ENCODE measurements around the gene DNAJB5.
"Not testable (repeated sequence)": the region's sequence is repeated elsewhere in the genome, so short reads cannot be mapped to it uniquely, and the experiment has no call there.

DNAJB5 gene

DNA sequence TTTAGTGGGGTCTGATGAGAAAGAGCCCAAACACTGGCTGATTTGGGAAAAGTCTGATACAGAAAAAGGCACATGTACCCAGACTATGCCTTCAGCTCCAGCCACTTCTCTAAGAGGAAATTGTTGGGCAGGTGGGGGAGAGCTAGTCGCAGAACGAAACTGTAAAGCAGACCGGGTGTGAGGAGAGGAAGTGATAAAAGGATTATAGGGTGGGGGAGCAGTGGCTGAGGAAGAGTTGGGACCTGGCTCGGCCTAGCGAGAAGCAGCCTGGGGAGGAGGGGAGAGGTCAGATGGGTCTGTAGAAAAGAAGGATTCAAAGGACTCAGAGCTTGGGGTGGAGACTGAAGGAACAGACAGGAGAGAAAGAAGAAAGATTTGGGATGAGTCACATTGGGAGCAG lies 33.9 kb downstream of the DNAJB5 start:
- peak; percentile 73 for TF ChIP-seq SPI1 (IDR thresholded peaks at IDR 0.05; ENCODE audit: low read depth, low read length)
- not testable (repeated sequence) for FAIRE-seq; DNase-seq (ENCODE audit: insufficient read length, low spot score)

DNA sequence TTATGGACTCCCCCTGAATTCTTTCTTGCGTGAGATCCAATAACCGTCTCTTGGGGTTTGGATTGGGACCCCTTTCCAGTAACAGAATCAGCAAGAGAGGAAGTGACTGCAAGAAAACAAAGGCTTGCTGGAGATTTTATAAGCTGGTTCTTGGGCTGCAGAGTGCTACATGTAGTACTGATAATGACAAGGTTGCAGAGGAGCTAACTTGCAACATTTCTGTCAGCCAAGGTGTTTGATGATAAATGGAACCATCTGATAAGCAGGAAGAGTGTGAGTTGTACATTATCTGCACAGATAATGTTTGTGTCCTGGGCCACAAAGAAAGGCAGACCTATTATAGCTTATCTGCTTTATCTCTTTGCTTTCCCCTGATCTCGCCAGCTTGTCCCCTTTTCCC lies 37.1 kb downstream of the DNAJB5 start:
- no peak for DNase-seq (ENCODE audit: insufficient read length, low spot score)
- TF ChIP-seq POLR2A (IDR thresholded peaks at IDR 0.05; ENCODE audit: low read depth, low read length): no peak
- no peak for TF ChIP-seq POLR2AphosphoS5 (IDR thresholded peaks at IDR 0.05; ENCODE audit: low read depth, low read length)
- no peak for TF ChIP-seq TAF1 (IDR thresholded peaks at IDR 0.05; ENCODE audit: low read depth, low read length)
- TF ChIP-seq SPI1 (IDR thresholded peaks at IDR 0.05; ENCODE audit: low read depth, low read length): 0 out of 2 replicates have a peak, but pooled peaks have one; percentile 4
- TF ChIP-seq PAX5 (IDR thresholded peaks at IDR 0.05; ENCODE audit: insufficient read depth, low read length, severe bottlenecking): no peak
- no peak for TF ChIP-seq POU2F2 (IDR thresholded peaks at IDR 0.05; ENCODE audit: low read depth, low read length)
- no peak for FAIRE-seq

GRCh38 chr9:35027374-35027773 lies 37.8 kb downstream of the DNAJB5 start:
- DNase-seq (ENCODE audit: insufficient read length, low spot score): no peak
- TF ChIP-seq POLR2AphosphoS5 (IDR thresholded peaks at IDR 0.05; ENCODE audit: low read depth, low read length) (no peak), TAF1 (IDR thresholded peaks at IDR 0.05; ENCODE audit: low read depth, low read length) (no peak), POLR2A (IDR thresholded peaks at IDR 0.05; ENCODE audit: low read depth, low read length) (no peak), PAX5 (IDR thresholded peaks at IDR 0.05; ENCODE audit: insufficient read depth, low read length, severe bottlenecking) (no peak), POU2F2 (IDR thresholded peaks at IDR 0.05; ENCODE audit: low read depth, low read length) (no peak)
- FAIRE-seq: no peak

DNA sequence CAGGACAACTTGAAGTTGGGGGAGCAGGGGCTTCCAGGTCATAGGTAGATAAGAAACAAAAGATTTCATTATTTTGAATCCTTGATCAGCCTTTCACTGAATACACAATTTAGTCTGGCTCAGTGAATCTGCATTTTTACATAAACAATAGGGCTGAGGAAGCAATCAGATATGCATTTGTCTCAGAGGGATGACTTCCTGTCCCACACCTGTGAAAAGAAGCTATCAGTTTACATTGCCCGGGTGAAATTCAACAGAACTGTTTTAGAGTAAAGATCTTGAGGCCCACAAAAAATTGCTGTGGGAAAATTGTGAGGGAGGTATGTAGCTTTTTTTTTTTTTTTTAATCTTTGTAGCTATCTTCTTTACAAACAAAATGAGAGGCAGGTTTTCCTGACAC lies 38.3 kb downstream of the DNAJB5 start:
- no peak for TF ChIP-seq POU2F2 (IDR thresholded peaks at IDR 0.05; ENCODE audit: low read depth, low read length)
- no peak for TF ChIP-seq SPI1 (IDR thresholded peaks at IDR 0.05; ENCODE audit: low read depth, low read length)
- no peak for TF ChIP-seq POLR2AphosphoS5 (IDR thresholded peaks at IDR 0.05; ENCODE audit: low read depth, low read length)
- no peak for TF ChIP-seq TAF1 (IDR thresholded peaks at IDR 0.05; ENCODE audit: low read depth, low read length)
- TF ChIP-seq POLR2A (IDR thresholded peaks at IDR 0.05; ENCODE audit: low read depth, low read length): no peak
- no peak for TF ChIP-seq PAX5 (IDR thresholded peaks at IDR 0.05; ENCODE audit: insufficient read depth, low read length, severe bottlenecking)
- no peak for DNase-seq (ENCODE audit: insufficient read length, low spot score)
- FAIRE-seq: no peak

GRCh38 chr9:35028341-35028740 lies 38.8 kb downstream of the DNAJB5 start:
- TF ChIP-seq POLR2AphosphoS5 (IDR thresholded peaks at IDR 0.05; ENCODE audit: low read depth, low read length) (no peak), POLR2A (IDR thresholded peaks at IDR 0.05; ENCODE audit: low read depth, low read length) (no peak), SPI1 (IDR thresholded peaks at IDR 0.05; ENCODE audit: low read depth, low read length) (no peak), POU2F2 (IDR thresholded peaks at IDR 0.05; ENCODE audit: low read depth, low read length) (no peak), PAX5 (IDR thresholded peaks at IDR 0.05; ENCODE audit: insufficient read depth, low read length, severe bottlenecking) (no peak), TAF1 (IDR thresholded peaks at IDR 0.05; ENCODE audit: low read depth, low read length) (no peak)
- FAIRE-seq (no peak), DNase-seq (ENCODE audit: insufficient read length, low spot score) (no peak)

- no peak for FAIRE-seq
- no peak for TF ChIP-seq TAF1 (IDR thresholded peaks at IDR 0.05; ENCODE audit: low read depth, low read length)
- no peak for TF ChIP-seq POLR2AphosphoS5 (IDR thresholded peaks at IDR 0.05; ENCODE audit: low read depth, low read length)
- no peak for TF ChIP-seq POU2F2 (IDR thresholded peaks at IDR 0.05; ENCODE audit: low read depth, low read length)
- TF ChIP-seq SPI1 (IDR thresholded peaks at IDR 0.05; ENCODE audit: low read depth, low read length): no peak
- TF ChIP-seq POLR2A (IDR thresholded peaks at IDR 0.05; ENCODE audit: low read depth, low read length): no peak
- no peak for TF ChIP-seq PAX5 (IDR thresholded peaks at IDR 0.05; ENCODE audit: insufficient read depth, low read length, severe bottlenecking)
These were observed 39.7 kb downstream of the DNAJB5 start for GRCh38 chr9:35029241-35029640.

DNA sequence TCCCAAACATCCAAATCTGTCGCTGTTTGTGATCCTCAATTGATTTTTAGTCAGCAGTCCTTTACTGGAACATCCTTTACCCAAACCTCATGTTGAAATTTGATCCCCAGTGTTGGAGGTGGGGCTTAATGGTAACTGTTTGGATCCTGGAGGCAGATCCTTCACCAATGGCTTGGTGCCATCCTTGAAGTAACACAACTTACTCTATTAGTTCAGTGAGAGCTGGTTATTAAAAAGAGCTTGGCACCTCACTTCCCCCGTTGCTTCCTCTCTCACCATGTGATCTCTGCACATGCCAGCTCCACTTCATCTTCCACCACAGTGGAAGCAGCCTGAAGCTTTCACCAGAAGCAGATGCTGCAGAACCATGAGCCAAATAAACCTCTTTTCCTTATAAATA lies 40.3 kb downstream of the DNAJB5 start:
- DNase-seq (ENCODE audit: insufficient read length, low spot score) (no peak), FAIRE-seq (no peak)
- TF ChIP-seq POLR2AphosphoS5 (IDR thresholded peaks at IDR 0.05; ENCODE audit: low read depth, low read length): no peak
- TF ChIP-seq POLR2A (IDR thresholded peaks at IDR 0.05; ENCODE audit: low read depth, low read length): no peak
- no peak for TF ChIP-seq PAX5 (IDR thresholded peaks at IDR 0.05; ENCODE audit: insufficient read depth, low read length, severe bottlenecking)
- no peak for TF ChIP-seq SPI1 (IDR thresholded peaks at IDR 0.05; ENCODE audit: low read depth, low read length)
- no peak for TF ChIP-seq POU2F2 (IDR thresholded peaks at IDR 0.05; ENCODE audit: low read depth, low read length)
- TF ChIP-seq TAF1 (IDR thresholded peaks at IDR 0.05; ENCODE audit: low read depth, low read length): no peak

More at GRCh38 chr9:35029241-35029640, 39.7 kb downstream of the DNAJB5 start:
- DNase-seq (ENCODE audit: insufficient read length, low spot score): no peak

DNA sequence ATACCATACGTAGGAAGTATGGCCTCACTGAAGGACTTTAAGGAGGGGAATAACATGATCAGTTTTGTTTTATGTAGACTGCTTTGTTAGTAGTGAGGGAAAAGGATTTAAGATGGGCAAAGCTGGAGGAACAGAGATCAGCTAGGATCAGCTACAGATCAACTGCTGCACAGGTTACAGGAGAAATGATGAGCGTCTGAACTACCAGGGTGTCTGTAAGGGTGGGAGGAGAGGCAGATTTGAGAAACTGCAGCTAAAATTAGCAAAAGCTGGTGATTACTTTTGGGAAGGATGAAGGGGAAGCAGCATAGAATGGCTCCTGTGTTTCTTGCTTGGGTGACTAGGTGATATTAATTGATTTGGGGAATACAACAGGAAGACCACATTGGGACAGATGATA lies 43.6 kb downstream of the DNAJB5 start:
- no peak for FAIRE-seq
- no peak for DNase-seq (ENCODE audit: insufficient read length, low spot score)

DNA sequence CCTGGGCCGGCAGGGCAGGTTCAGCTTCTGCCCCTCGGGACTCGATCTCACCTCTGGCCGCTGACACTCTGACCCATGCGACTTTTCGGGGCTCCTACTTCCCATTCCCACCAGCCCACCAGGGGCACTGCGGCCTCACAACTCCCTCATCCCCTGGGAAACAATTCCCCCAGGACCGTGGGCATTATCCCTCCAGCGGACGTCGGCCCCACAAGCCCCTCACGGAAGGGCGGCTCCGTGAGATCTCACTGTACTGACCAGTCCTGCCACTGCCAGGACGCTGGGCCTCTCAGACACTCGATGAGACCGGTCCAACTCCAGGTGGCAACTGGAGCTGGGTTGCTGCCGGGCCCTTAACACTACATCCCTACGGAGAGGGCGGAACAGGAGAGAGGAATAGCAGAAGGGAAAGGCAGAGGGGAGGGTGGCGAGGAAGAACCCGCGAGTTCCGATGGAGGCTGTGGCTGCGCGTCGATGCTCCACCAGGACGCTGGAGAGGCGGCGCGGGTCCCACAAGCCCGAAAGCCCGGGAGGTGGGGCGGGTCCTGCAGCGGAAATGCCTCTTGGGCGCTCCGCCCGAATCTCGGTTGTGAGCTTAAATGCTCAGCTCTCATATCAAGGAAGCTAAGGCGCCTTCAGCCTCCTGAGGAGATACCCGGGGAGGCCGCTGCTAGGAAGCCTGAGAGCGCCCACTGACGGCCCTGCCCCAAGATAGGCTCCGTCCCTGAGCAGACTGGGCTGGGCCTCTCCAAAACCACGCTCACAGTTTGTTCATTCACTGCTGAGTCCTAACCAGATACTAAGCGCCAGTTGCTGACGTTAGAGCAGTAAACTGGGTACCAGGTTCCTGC lies 46.5 kb downstream of the DNAJB5 start:
- TF ChIP-seq POU2F2 (IDR thresholded peaks at IDR 0.05; ENCODE audit: low read depth, low read length): no peak
- TF ChIP-seq PAX5 (IDR thresholded peaks at IDR 0.05; ENCODE audit: insufficient read depth, low read length, severe bottlenecking): no peak
- no peak for TF ChIP-seq SPI1 (IDR thresholded peaks at IDR 0.05; ENCODE audit: low read depth, low read length)
- no peak for TF ChIP-seq POLR2A (IDR thresholded peaks at IDR 0.05; ENCODE audit: low read depth, low read length)
- TF ChIP-seq POLR2AphosphoS5 (IDR thresholded peaks at IDR 0.05; ENCODE audit: low read depth, low read length): no peak
- TF ChIP-seq TAF1 (IDR thresholded peaks at IDR 0.05; ENCODE audit: low read depth, low read length): no peak
- DNase-seq (ENCODE audit: insufficient read length, low spot score): peak; percentile 42
- FAIRE-seq: peak; percentile 65

More for the DNA sequence above, 43.6 kb downstream of the DNAJB5 start:
- no peak for TF ChIP-seq POLR2AphosphoS5 (IDR thresholded peaks at IDR 0.05; ENCODE audit: low read depth, low read length)
- TF ChIP-seq SPI1 (IDR thresholded peaks at IDR 0.05; ENCODE audit: low read depth, low read length): no peak
- no peak for TF ChIP-seq PAX5 (IDR thresholded peaks at IDR 0.05; ENCODE audit: insufficient read depth, low read length, severe bottlenecking)

DNA sequence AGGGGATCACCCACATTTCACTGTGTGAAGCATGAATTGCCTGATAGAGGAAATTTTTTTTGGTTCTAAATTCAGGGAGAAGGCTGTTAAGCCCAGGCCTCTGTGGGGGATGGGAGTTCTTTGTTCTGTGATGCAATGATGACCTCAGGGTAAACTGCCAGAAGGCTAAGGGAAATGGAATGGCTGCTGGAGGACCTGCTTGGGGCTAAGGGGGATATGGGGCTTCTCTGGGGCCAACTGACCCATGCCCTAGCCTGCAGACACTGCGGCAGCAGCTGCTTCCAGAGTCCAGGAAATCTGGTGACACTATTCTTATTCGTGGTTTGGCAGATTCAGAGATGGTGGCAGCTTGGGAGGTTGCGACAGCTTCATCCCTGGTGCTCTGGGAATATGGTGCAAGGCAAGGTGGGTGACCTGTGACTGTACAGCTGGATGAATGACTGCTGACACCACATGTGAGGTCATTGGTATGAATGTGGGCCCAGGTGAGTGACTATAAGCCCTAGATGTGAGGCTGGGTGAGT lies 52.6 kb downstream of the DNAJB5 start:
- TF ChIP-seq POLR2A (IDR thresholded peaks at IDR 0.05; ENCODE audit: low read depth, low read length): no peak
- no peak for TF ChIP-seq POLR2AphosphoS5 (IDR thresholded peaks at IDR 0.05; ENCODE audit: low read depth, low read length)
- TF ChIP-seq SPI1 (IDR thresholded peaks at IDR 0.05; ENCODE audit: low read depth, low read length): no peak
- no peak for TF ChIP-seq PAX5 (IDR thresholded peaks at IDR 0.05; ENCODE audit: insufficient read depth, low read length, severe bottlenecking)
- TF ChIP-seq POU2F2 (IDR thresholded peaks at IDR 0.05; ENCODE audit: low read depth, low read length): no peak
- no peak for TF ChIP-seq TAF1 (IDR thresholded peaks at IDR 0.05; ENCODE audit: low read depth, low read length)
- DNase-seq (ENCODE audit: insufficient read length, low spot score) (no peak), FAIRE-seq (no peak)

Measured in GM12891 (cell line).